H1 (cell line): Measurements from ENCODE around the gene NT5C1A. TPM values are rescaled to one million over a fixed set of nuclear protein-coding genes. Genes with fewer than 3 reads are reported as not detected.

Experiments
- CTCF ChIA-PET: fragments of 300-600 bp; sonication (Branson Sonifier 250); formaldehyde crosslinking; loops from one replicate; lab custom pipeline; 2021; ENCODE audit not compliant: partially characterized antibody; lab: Charles Lee
- POLR2A ChIA-PET: fragments of 300-600 bp; sonication (Branson Sonifier 250); formaldehyde crosslinking; loops from one replicate; lab custom pipeline; 2021; ENCODE audit warnings: inconsistent platforms; ENCODE audit not compliant: partially characterized antibody; lab: Charles Lee
- DNase-seq, 2 experiments: peaks; one replicate each; pipeline versions ENCODE4 v3.0.0 to v3.0.0-alpha.2; 2010 to 2022; ENCODE audit warnings: low spot score in 2 of 2, low read depth in 1 of 2, mixed read lengths in 1 of 2
- FAIRE-seq: peaks from 2 replicates; lab custom pipeline; 2011; peaks lifted over from hg19 to GRCh38; lab: Jason Lieb, UNC
- H2AFZ ChIP-seq: 2 replicates; pipeline ENCODE4 v1.8.1; 2012; ENCODE audit warnings: low read length, inconsistent platforms
- H2AK5ac ChIP-seq: 2 replicates; pipeline ENCODE4 v1.6.1; 2013; ENCODE audit warnings: low read depth, low read length
- H2BK120ac ChIP-seq: replicated peaks from 2 replicates; pipeline ENCODE3; 2013; ENCODE audit warnings: low read depth, low read length, inconsistent platforms
- H2BK12ac ChIP-seq: 2 replicates; pipeline ENCODE4 v1.6.1; 2013; ENCODE audit warnings: low read depth, low read length
- H2BK15ac ChIP-seq: 2 replicates; pipeline ENCODE4 v1.6.1; 2013; ENCODE audit warnings: low read length
- H2BK20ac ChIP-seq: 2 replicates; pipeline ENCODE4 v1.6.1; 2013; ENCODE audit warnings: low read length
- H2BK5ac ChIP-seq: 2 replicates; pipeline ENCODE4 v1.6.1; 2013; ENCODE audit warnings: low read depth, low read length
- H3K14ac ChIP-seq: 2 replicates; pipeline ENCODE4 v1.6.1; 2013; ENCODE audit warnings: inconsistent platforms; ENCODE audit not compliant: insufficient read length
- H3K18ac ChIP-seq: 2 replicates; pipeline ENCODE4 v1.6.1; 2013; ENCODE audit warnings: low read length; ENCODE audit errors: extremely low read depth
- H3K23ac ChIP-seq: 2 replicates; pipeline ENCODE4 v1.6.1; 2013; ENCODE audit warnings: inconsistent platforms; ENCODE audit not compliant: insufficient read length
- H3K23me2 ChIP-seq: 2 replicates; pipeline ENCODE4 v1.6.1; 2013; ENCODE audit warnings: low read depth, low read length
- H3K27ac ChIP-seq: 2 replicates; pipeline ENCODE4 v1.6.1; 2011; ENCODE audit warnings: low read depth, low read length, inconsistent platforms
- H3K27me3 ChIP-seq, 4 experiments: replicated peaks in 1 of 4; 1 replicate in 1 of 4; 2 replicates in 3 of 4; pipeline versions ENCODE4 v1.6.1 to v1.8.1; 2011 to 2013; ENCODE audit warnings: low read length in 3 of 4, mild to moderate bottlenecking in 3 of 4, inconsistent platforms in 2 of 4, mixed read lengths in 2 of 4, moderate library complexity in 1 of 4; ENCODE audit not compliant: control insufficient read depth in 3 of 4, insufficient read depth in 3 of 4; ENCODE audit errors: extremely low read depth in 1 of 4
- H3K36me3 ChIP-seq, 4 experiments: 2 replicates each; pipeline versions ENCODE4 v1.6.1 to v1.8.1; 2011 to 2013; ENCODE audit warnings: mild to moderate bottlenecking in 4 of 4, low read length in 3 of 4, moderate library complexity in 2 of 4, control low read depth in 1 of 4, inconsistent platforms in 1 of 4; ENCODE audit not compliant: insufficient read depth in 4 of 4, control insufficient read depth in 2 of 4
- H3K4ac ChIP-seq: replicated peaks from 2 replicates; pipeline ENCODE3; 2013; ENCODE audit warnings: low read length, low read depth, mixed read lengths, inconsistent platforms; ENCODE audit not compliant: insufficient read length
- H3K4me1 ChIP-seq, 4 experiments: replicated peaks in 1 of 4; 1 replicate in 1 of 4; 2 replicates in 3 of 4; pipeline versions ENCODE4 v1.6.1 to v1.8.1; 2011 to 2013; ENCODE audit warnings: low read length in 3 of 4, inconsistent platforms in 2 of 4, mixed read lengths in 1 of 4; ENCODE audit not compliant: insufficient read depth in 4 of 4, control insufficient read depth in 3 of 4
- H3K4me2 ChIP-seq, 2 experiments: 2 replicates each; pipeline versions ENCODE4 v1.6.1 to v1.8.1; 2011 to 2013; ENCODE audit warnings: low read depth in 2 of 2, low read length in 2 of 2, control low read depth in 1 of 2, inconsistent platforms in 1 of 2, mild to moderate bottlenecking in 1 of 2; ENCODE audit not compliant: insufficient read depth in 1 of 2
- H3K4me3 ChIP-seq, 4 experiments: fragments of 200-600, 300-600 bp in 1 of 4; sonication (generic), shearing (Covaris generic), sonication (Bioruptor Twin) in 1 of 4; 2 replicates each; pipeline versions ENCODE4 v1.5.1 to v1.8.1; 2011 to 2016; ENCODE audit warnings: low read length in 4 of 4, low read depth in 3 of 4, control low read depth in 2 of 4, inconsistent platforms in 2 of 4, mild to moderate bottlenecking in 2 of 4, mixed read lengths in 1 of 4, moderate library complexity in 1 of 4; ENCODE audit not compliant: insufficient read depth in 2 of 4; ENCODE audit errors: extremely low read depth in 1 of 4
- H3K56ac ChIP-seq: replicated peaks from 2 replicates; pipeline ENCODE3; 2013; ENCODE audit warnings: low read depth, mild to moderate bottlenecking, mixed read lengths, low read length, inconsistent platforms; ENCODE audit not compliant: insufficient read length
- H3K79me1 ChIP-seq: 2 replicates; pipeline ENCODE4 v1.6.1; 2013; ENCODE audit warnings: low read depth, low read length, control low read depth
- H3K79me2 ChIP-seq, 2 experiments: 2 replicates each; pipeline versions ENCODE4 v1.6.1 to v1.8.1; 2012 to 2013; ENCODE audit warnings: low read length in 2 of 2, mild to moderate bottlenecking in 2 of 2, inconsistent platforms in 1 of 2; ENCODE audit not compliant: insufficient read depth in 2 of 2, control insufficient read depth in 1 of 2
- H3K9ac ChIP-seq, 4 experiments: replicated peaks in 1 of 4; 1 replicate in 1 of 4; 2 replicates in 3 of 4; pipeline versions ENCODE4 v1.6.1 to v1.8.1; 2011 to 2013; ENCODE audit warnings: low read depth in 3 of 4, low read length in 3 of 4, control low read depth in 2 of 4, mild to moderate bottlenecking in 2 of 4, moderate library complexity in 2 of 4, inconsistent platforms in 1 of 4; ENCODE audit errors: extremely low read depth in 1 of 4
- H3K9me3 ChIP-seq, 2 experiments: 2 replicates each; pipeline versions ENCODE4 v1.6.1 to v1.8.1; 2012 to 2013; ENCODE audit warnings: mild to moderate bottlenecking in 2 of 2, moderate library complexity in 2 of 2, control low read depth in 1 of 2, inconsistent platforms in 1 of 2, low read depth in 1 of 2, low read length in 1 of 2, mixed read lengths in 1 of 2; ENCODE audit not compliant: insufficient read depth in 2 of 2
- H4K20me1 ChIP-seq, 2 experiments: replicated peaks in 1 of 2; 2 replicates each; pipeline versions ENCODE3 to v1.8.1; 2011 to 2013; ENCODE audit warnings: inconsistent platforms in 2 of 2, low read length in 2 of 2, mild to moderate bottlenecking in 1 of 2; ENCODE audit not compliant: insufficient read depth in 2 of 2, control insufficient read depth in 1 of 2
- H4K5ac ChIP-seq: 2 replicates; pipeline ENCODE4 v1.6.1; 2013; ENCODE audit warnings: low read length, low read depth, mixed read lengths, inconsistent platforms; ENCODE audit not compliant: insufficient read length
- H4K8ac ChIP-seq: 2 replicates; pipeline ENCODE4 v1.8.0; 2013; ENCODE audit warnings: mild to moderate bottlenecking, moderate library complexity, low read length, inconsistent platforms; ENCODE audit not compliant: insufficient read depth; ENCODE audit errors: extremely low read depth
- H4K91ac ChIP-seq: replicated peaks from 2 replicates; pipeline ENCODE3; 2013; ENCODE audit warnings: low read length, mixed read lengths, inconsistent platforms; ENCODE audit not compliant: insufficient read length
- BCL11A ChIP-seq, 2 experiments: IDR thresholded peaks; one replicate each; pipeline ENCODE4 v1.6.1; 2011; ENCODE audit warnings: low read depth in 2 of 2, low read length in 2 of 2, mild to moderate bottlenecking in 2 of 2
- CTBP2 ChIP-seq: IDR thresholded peaks from 2 replicates; pipeline ENCODE4 v1.7.0; 2011; ENCODE audit warnings: borderline replicate concordance, mild to moderate bottlenecking, moderate library complexity, mixed read lengths, low read length; ENCODE audit not compliant: insufficient read depth, insufficient read length
- GABPA ChIP-seq: IDR thresholded peaks from 2 replicates; pipeline ENCODE4 v1.6.1; 2011; ENCODE audit warnings: mild to moderate bottlenecking, low read length, moderate library complexity, borderline replicate concordance; ENCODE audit not compliant: insufficient read depth
- KDM4A ChIP-seq: IDR thresholded peaks from one replicate; pipeline ENCODE4 v1.7.1; 2012; ENCODE audit warnings: low read depth, mild to moderate bottlenecking, moderate library complexity, low read length, inconsistent platforms; ENCODE audit not compliant: severe bottlenecking
- POLR2A ChIP-seq, 2 experiments: IDR thresholded peaks; 1 replicate in 1 of 2; 2 replicates in 1 of 2; pipeline ENCODE4 v1.6.1; 2011; ENCODE audit warnings: low read depth in 2 of 2, low read length in 2 of 2, mild to moderate bottlenecking in 2 of 2; ENCODE audit errors: control extremely low read depth in 1 of 2
- SP2 ChIP-seq: IDR thresholded peaks from 2 replicates; pipeline ENCODE4 v1.6.1; 2012; ENCODE audit warnings: mild to moderate bottlenecking, low read length, inconsistent platforms
- ZNF274 ChIP-seq: IDR thresholded peaks from 2 replicates; pipeline ENCODE4 v1.7.0; 2012; ENCODE audit warnings: low read length, borderline replicate concordance; ENCODE audit errors: extremely low read depth
- WGBS, 2 experiments: shearing (Covaris generic) in 1 of 2; methylation state at CpG; one replicate each; pipeline versions ENCODE4 v1.1.6 to v1.1.7; 2013 to 2015; ENCODE audit warnings: low lambda C conversion rate in 2 of 2, mixed read lengths in 2 of 2, inconsistent platforms in 1 of 2, low coverage in 1 of 2, missing lambda C conversion rate in 1 of 2; ENCODE audit not compliant: insufficient replicate concordance in 2 of 2, insufficient coverage in 1 of 2, insufficient read length in 1 of 2; ENCODE audit errors: extremely low coverage in 1 of 2, missing lambda C conversion rate in 1 of 2; 5-methylcytosine and 5-hydroxymethylcytosine counted together
- polyA plus RNA-seq, 7 experiments: library from polyadenylated mRNA; depleted of rRNA in 3 of 7; stranded (reverse) in 5 of 7; unstranded in 2 of 7; fragments of >200 nt in 5 of 7; fragments of 200-250 nt in 2 of 7; gene quantifications; 1 replicate in 5 of 7; 2 replicates in 1 of 7; 4 replicates in 1 of 7; pipeline versions ENCODE4 v1.2.1 to v1.2.3, GENCODE V29; 2011 to 2013; ENCODE audit warnings: missing spikeins in 2 of 7, mixed read lengths in 2 of 7
- total RNA-seq: library from RNA; stranded (reverse); fragmentation: NEBNext Ultra II Directional; extraction: Animal tissue kit (Norgen Biotek cat#: 25700); gene quantifications from 2 replicates; pipeline ENCODE4 v1.2.1, GENCODE V29; 2021
- TF ChIP-seq, protein P1 (sequence below), 3 experiments: IDR thresholded peaks; 1 replicate in 2 of 3; 2 replicates in 1 of 3; pipeline versions ENCODE4 v1.5.1 to v1.6.1; 2011; ENCODE audit warnings: low read length in 3 of 3, mild to moderate bottlenecking in 3 of 3, inconsistent platforms in 2 of 3, low read depth in 1 of 3, moderate library complexity in 1 of 3; ENCODE audit not compliant: insufficient read depth in 1 of 3; ENCODE audit errors: control extremely low read depth in 1 of 3

Gene NT5C1A
- total and polyA plus RNA-seq, 2 of the 8 experiments (the other 6 are each of a cell fraction or from before 2014, with no cell fraction given), result not detected

- peak; percentile 44 to 94 for DNase-seq
- H3K36me3 ChIP-seq, result no peaks in the 10 kb centered on the region
- ChIA-PET CTCF (interaction anchor here (0.6 to 16.5 kb wide), 12 partner anchors 7 to 322 kb away, joined by 3 to 337 read pairs (median 4); partner anchors contain the start of genes NT5C1A and PABPC4), POLR2A (interaction anchor here (1.0 to 1.7 kb wide), 6 partner anchors 9 to 63 kb away, joined by 3 to 5 read pairs (median 4); partner anchors contain the start of gene PABPC4)
- H3K9me3 ChIP-seq, result no peaks in the 10 kb centered on the region
- H3K4me2 ChIP-seq, result peak within 1 kb of the TSS; percentile 68 to 75
- H2BK15ac ChIP-seq, result no peak within 1 kb of the TSS; the same call in 1 of the 2 replicates
- H2BK20ac ChIP-seq, result no peak within 1 kb of the TSS
- peak within 1 kb of the TSS; percentile 85; the same call in 1 of the 2 replicates for H3K18ac ChIP-seq
- H4K5ac ChIP-seq, result no peak within 1 kb of the TSS
- H4K20me1 ChIP-seq, result no peaks in the 10 kb centered on the region
- peaks cover 0 to 5% (median 0%) of the 10 kb centered on the region in 4 experiments; a peak in 1 of 7 replicates for H3K4me1 ChIP-seq
- H3K79me2 ChIP-seq, result no peaks in the 10 kb centered on the region
- H2AK5ac ChIP-seq, result no peak within 1 kb of the TSS
- H3K4ac ChIP-seq, result no peak within 1 kb of the TSS
- no peak within 1 kb of the TSS for H2BK12ac ChIP-seq
- no peak within 1 kb of the TSS for H3K56ac ChIP-seq
- H3K23ac ChIP-seq, result no peak within 1 kb of the TSS
- 5% methylated on average over 43 of the region's 88 CpGs; no CpG with 5 or more reads in 1 of the 2 experiments for WGBS, 2 experiments
- no peak for FAIRE-seq
- peaks cover 4 to 48% (median 38%) of the 10 kb centered on the region in 4 experiments for H3K27me3 ChIP-seq
- no peak within 1 kb of the TSS for H2BK120ac ChIP-seq
- no peak within 1 kb of the TSS for H3K14ac ChIP-seq
- H3K27ac ChIP-seq, result no peak within 1 kb of the TSS
- peak within 1 kb of the TSS; percentile 35 for H4K8ac ChIP-seq
- peak within 1 kb of the TSS in 3 of 4 experiments; percentile 4 to 14 (median 13); a peak in 2 of 7 replicates for H3K9ac ChIP-seq
- H3K4me3 ChIP-seq, result peak within 1 kb of the TSS; percentile 43 to 76 (median 54)
- no peak within 1 kb of the TSS for H2BK5ac ChIP-seq
- H3K23me2 ChIP-seq, result peaks cover 4% of the 10 kb centered on the region; the same call in 1 of the 2 replicates
- no peak within 1 kb of the TSS; the same call in 1 of the 2 replicates for H2AFZ ChIP-seq
- H3K79me1 ChIP-seq, result no peaks in the 10 kb centered on the region
- peak within 1 kb of the TSS; percentile 37 for H4K91ac ChIP-seq
- TF ChIP-seq POLR2A (IDR thresholded peaks at IDR 0.05; ENCODE audit: control extremely low read depth in 1 of 2, low read depth in 2 of 2, low read length in 2 of 2) (no peak), GABPA (0 out of 2 replicates have a peak, but pooled peaks have one; percentile 55), BCL11A (IDR thresholded peaks at IDR 0.05; ENCODE audit: low read depth in 2 of 2, low read length in 2 of 2) (no peak), ZNF274 (no peak), CTBP2 (peak; percentile 46), SP2 (no peak), KDM4A (peak; percentile 92)
- TF ChIP-seq, protein P1, sequence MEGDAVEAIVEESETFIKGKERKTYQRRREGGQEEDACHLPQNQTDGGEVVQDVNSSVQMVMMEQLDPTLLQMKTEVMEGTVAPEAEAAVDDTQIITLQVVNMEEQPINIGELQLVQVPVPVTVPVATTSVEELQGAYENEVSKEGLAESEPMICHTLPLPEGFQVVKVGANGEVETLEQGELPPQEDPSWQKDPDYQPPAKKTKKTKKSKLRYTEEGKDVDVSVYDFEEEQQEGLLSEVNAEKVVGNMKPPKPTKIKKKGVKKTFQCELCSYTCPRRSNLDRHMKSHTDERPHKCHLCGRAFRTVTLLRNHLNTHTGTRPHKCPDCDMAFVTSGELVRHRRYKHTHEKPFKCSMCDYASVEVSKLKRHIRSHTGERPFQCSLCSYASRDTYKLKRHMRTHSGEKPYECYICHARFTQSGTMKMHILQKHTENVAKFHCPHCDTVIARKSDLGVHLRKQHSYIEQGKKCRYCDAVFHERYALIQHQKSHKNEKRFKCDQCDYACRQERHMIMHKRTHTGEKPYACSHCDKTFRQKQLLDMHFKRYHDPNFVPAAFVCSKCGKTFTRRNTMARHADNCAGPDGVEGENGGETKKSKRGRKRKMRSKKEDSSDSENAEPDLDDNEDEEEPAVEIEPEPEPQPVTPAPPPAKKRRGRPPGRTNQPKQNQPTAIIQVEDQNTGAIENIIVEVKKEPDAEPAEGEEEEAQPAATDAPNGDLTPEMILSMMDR (IDR thresholded peaks at IDR 0.05; ENCODE audit: control extremely low read depth in 1 of 3, insufficient read depth in 1 of 3, low read depth in 1 of 3, low read length in 3 of 3), result peak; percentile 70 to 97 (median 74)
Observed at GRCh38 chr1:39639305-39640130, 32.4 kb downstream of the NT5C1A start, which contains the start of gene HEYL. Gene HEYL (minus strand): TSS chr1:39639643. CDS start chr1:39639625, 18 bp downstream.
